SK-N-SH (cell line): ENCODE data around the gene PTGDR2. TPM values are rescaled to one million over a fixed set of nuclear protein-coding genes. Genes with fewer than 3 reads are reported as not detected.

ENCODE experiments used
- CTCF ChIA-PET: fragments of 300-600, 350-600 bp; formaldehyde crosslinking; extraction: SDS; loops from one replicate; lab custom pipeline; 2021; lab: Yijun Ruan, JAX
- POLR2A ChIA-PET: fragments of 350-600 bp; sonication (Branson Sonifier 250); formaldehyde crosslinking; extraction: SDS; loops from one replicate; lab custom pipeline; 2020; ENCODE audit warnings: antibody characterized with exemption, inconsistent platforms; lab: Yijun Ruan, JAX
- DNase-seq: peaks from one replicate; pipeline ENCODE4 v3.0.0; 2012
- H2AFZ ChIP-seq: fragments of 200-600 bp; sonication (generic); 2 replicates; pipeline ENCODE4 v1.8.1; 2016; ENCODE audit warnings: antibody characterized with exemption, mild to moderate bottlenecking, low read depth
- H3F3A ChIP-seq: fragments of 200-600 bp; sonication (generic); replicated peaks from 2 replicates; pipeline ENCODE3; 2016; ENCODE audit warnings: antibody characterized with exemption, mild to moderate bottlenecking; ENCODE audit not compliant: insufficient read depth
- H3K27ac ChIP-seq, 2 experiments: fragments of 200-500 bp in 1 of 2; fragments of 200-600 bp in 1 of 2; sonication (Bioruptor generic) in 1 of 2; sonication (generic), shearing (Covaris generic) in 1 of 2; 2 replicates each; pipeline versions ENCODE4 v1.5.1 to v1.6.1; 2014 to 2016; ENCODE audit warnings: low read depth in 2 of 2, inconsistent platforms in 1 of 2, low read length in 1 of 2, mild to moderate bottlenecking in 1 of 2, mixed read lengths in 1 of 2
- H3K27me3 ChIP-seq: fragments of 200-600 bp; sonication (generic), shearing (Covaris generic); 2 replicates; pipeline ENCODE4 v1.6.1; 2016; ENCODE audit warnings: mixed run types; ENCODE audit not compliant: insufficient read depth
- H3K36me3 ChIP-seq, 2 experiments: fragments of 200-500 bp in 1 of 2; fragments of 200-600 bp in 1 of 2; sonication (Bioruptor generic) in 1 of 2; sonication (generic) in 1 of 2; replicated peaks in 1 of 2; 2 replicates each; pipeline versions ENCODE3 to v1.5.1; 2014 to 2016; ENCODE audit warnings: low read length in 1 of 2, mild to moderate bottlenecking in 1 of 2; ENCODE audit not compliant: insufficient read depth in 2 of 2, control insufficient read depth in 1 of 2
- H3K4me1 ChIP-seq, 2 experiments: fragments of 200-500 bp in 1 of 2; fragments of 200-600 bp in 1 of 2; sonication (Bioruptor generic) in 1 of 2; sonication (generic), shearing (Covaris generic) in 1 of 2; 2 replicates each; pipeline versions ENCODE4 v1.5.1 to v1.6.1; 2014 to 2016; ENCODE audit warnings: low read depth in 1 of 2, low read length in 1 of 2, mixed run types in 1 of 2; ENCODE audit not compliant: insufficient read depth in 2 of 2, control insufficient read depth in 1 of 2
- H3K4me2 ChIP-seq: fragments of 200-600 bp; sonication (generic), shearing (Covaris generic); 2 replicates; pipeline ENCODE4 v1.6.1; 2017; ENCODE audit warnings: mixed run types
- H3K4me3 ChIP-seq, 2 experiments: fragments of 200-500 bp in 1 of 2; fragments of 200-600 bp in 1 of 2; sonication (Bioruptor generic) in 1 of 2; sonication (generic), shearing (Covaris generic) in 1 of 2; 2 replicates each; pipeline versions ENCODE4 v1.5.1 to v1.8.1; 2014 to 2016; ENCODE audit warnings: low read depth in 2 of 2, inconsistent platforms in 1 of 2, low read length in 1 of 2, mild to moderate bottlenecking in 1 of 2, mixed read lengths in 1 of 2, moderate library complexity in 1 of 2
- H3K79me2 ChIP-seq: fragments of 200-600 bp; sonication (generic); 2 replicates; pipeline ENCODE4 v1.8.1; 2017; ENCODE audit warnings: mild to moderate bottlenecking; ENCODE audit not compliant: insufficient read depth
- H3K9ac ChIP-seq: fragments of 200-600 bp; sonication (generic); 2 replicates; pipeline ENCODE4 v1.6.1; 2017; ENCODE audit warnings: mixed run types
- H3K9me2 ChIP-seq: fragments of 200-600 bp; sonication (generic); 2 replicates; pipeline ENCODE4 v1.6.1; 2017; ENCODE audit warnings: mixed run types
- H3K9me3 ChIP-seq: fragments of 200-600 bp; sonication (generic); 2 replicates; pipeline ENCODE4 v1.6.1; 2017; ENCODE audit warnings: mixed run types, mild to moderate bottlenecking, moderate library complexity
- H4K20me1 ChIP-seq: fragments of 200-600 bp; sonication (generic); 2 replicates; pipeline ENCODE4 v1.6.1; 2017; ENCODE audit warnings: mild to moderate bottlenecking, mixed run types; ENCODE audit not compliant: insufficient read depth
- EP300 ChIP-seq, 2 experiments: IDR thresholded peaks; 2 replicates each; pipeline versions ENCODE4 v1.4.0 to v1.6.1; 2012; ENCODE audit warnings: borderline replicate concordance in 1 of 2, low read depth in 1 of 2, low read length in 1 of 2
- FOSL2 ChIP-seq: IDR thresholded peaks from 2 replicates; pipeline ENCODE4 v1.4.0; 2012; ENCODE audit warnings: low read depth, mild to moderate bottlenecking, moderate library complexity, borderline replicate concordance
- FOXM1 ChIP-seq: IDR thresholded peaks from 2 replicates; pipeline ENCODE4 v1.4.0; 2012; ENCODE audit warnings: low read depth, mild to moderate bottlenecking
- GABPA ChIP-seq: IDR thresholded peaks from 2 replicates; pipeline ENCODE4 v1.4.0; 2012; ENCODE audit warnings: low read depth, mild to moderate bottlenecking
- GATA2 ChIP-seq: sonication (generic); formaldehyde crosslinking; IDR thresholded peaks from 2 replicates; pipeline ENCODE4 v1.5.0; 2020; ENCODE audit warnings: mild to moderate bottlenecking, missing genetic modification reagents
- MXI1 ChIP-seq: IDR thresholded peaks from 2 replicates; pipeline ENCODE4 v1.6.1; 2012; ENCODE audit warnings: mild to moderate bottlenecking, low read depth, low read length, improper control_type of control experiment
- NRF1 ChIP-seq: IDR thresholded peaks from 2 replicates; pipeline ENCODE4 v1.6.1; 2012; ENCODE audit warnings: low read depth, mild to moderate bottlenecking, low read length
- POLR2AphosphoS5 ChIP-seq: IDR thresholded peaks from 2 replicates; pipeline ENCODE4 v1.6.1; 2012; ENCODE audit warnings: low read depth, low read length
- RFX5 ChIP-seq: IDR thresholded peaks from 2 replicates; pipeline ENCODE4 v1.6.1; 2012; ENCODE audit warnings: mild to moderate bottlenecking, improper control_type of control experiment, low read length
- SMC3 ChIP-seq: IDR thresholded peaks from 2 replicates; pipeline ENCODE4 v1.6.1; 2012; ENCODE audit warnings: low read depth, low read length, improper control_type of control experiment
- TCF12 ChIP-seq: IDR thresholded peaks from 2 replicates; pipeline ENCODE4 v1.4.0; 2012
- WGBS: methylation state at CpG from one replicate; pipeline ENCODE4 v1.1.6; 2017; ENCODE audit warnings: low lambda C conversion rate; 5-methylcytosine and 5-hydroxymethylcytosine counted together
- polyA plus RNA-seq, 3 experiments: library from polyadenylated mRNA; depleted of rRNA; stranded (reverse); fragments of >200 nt; gene quantifications; 2 replicates each; pipeline ENCODE4 v1.2.3, GENCODE V29; 2012
- TF ChIP-seq, protein P1 (sequence below): fragments of 150-350 bp; IDR thresholded peaks from 2 replicates; pipeline ENCODE4 v1.6.1; 2016; ENCODE audit warnings: mild to moderate bottlenecking, low read depth, low read length
- TF ChIP-seq, protein P2 (sequence below): IDR thresholded peaks from 2 replicates; pipeline ENCODE4 v1.4.0; 2012; ENCODE audit warnings: low read depth

Gene PTGDR2
- polyA plus RNA-seq, 1 of the 3 experiments (the other 2 are of a cell fraction), result 0.02 TPM

DNA sequence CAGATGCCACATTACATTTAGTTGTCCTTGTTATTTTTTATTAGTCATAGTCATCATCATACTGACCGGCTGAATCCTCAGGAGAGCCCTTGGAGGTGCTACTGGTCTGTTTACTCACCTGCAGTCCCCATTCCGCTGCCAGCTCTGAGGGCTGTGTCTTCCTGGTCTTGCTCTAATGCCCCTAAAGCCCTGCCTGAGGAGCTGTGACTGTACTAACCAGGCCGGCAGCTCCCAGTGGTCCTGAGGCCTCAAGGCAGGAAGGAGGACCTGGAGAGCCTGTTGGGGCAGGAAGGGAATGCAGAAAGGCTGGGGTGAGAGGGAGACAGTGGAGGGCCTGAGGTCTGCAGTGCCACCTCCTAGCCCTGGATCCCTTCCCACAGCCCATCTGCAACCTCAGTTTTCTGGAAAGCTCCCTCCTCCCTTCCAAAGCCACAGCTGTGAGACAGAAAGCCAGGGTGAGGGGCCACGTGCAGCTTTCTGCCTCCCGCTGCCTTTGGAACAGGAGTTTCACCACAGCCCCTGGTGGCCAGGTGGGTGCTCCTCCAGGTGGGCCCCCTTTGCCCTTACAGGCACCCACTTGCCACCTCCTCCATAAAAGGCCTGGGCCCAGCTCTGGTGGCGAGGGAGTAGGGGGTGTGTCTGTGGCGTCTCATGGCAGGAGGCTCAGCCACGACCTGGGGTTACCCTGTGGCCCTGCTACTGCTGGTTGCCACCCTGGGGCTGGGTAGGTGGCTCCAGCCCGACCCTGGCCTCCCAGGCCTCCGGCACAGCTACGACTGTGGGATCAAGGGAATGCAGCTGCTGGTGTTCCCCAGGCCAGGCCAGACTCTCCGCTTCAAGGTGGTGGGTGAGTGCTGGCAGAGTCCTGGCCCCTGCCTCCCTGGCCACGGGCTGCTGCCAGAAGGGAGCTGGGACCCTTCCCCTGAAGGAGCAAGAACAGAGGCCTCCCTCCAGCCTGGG is 11.4 kb upstream of the PTGDR2 start, which contains the start of gene ZP1:
Gene ZP1, plus strand, starts transcription at position 632 of the 960 bp plus-strand sequence. Its CDS starts 20 bp downstream, at position 652.
- Histone ChIP-seq H3K4me1 (peaks cover 0 to 6% of the 10 kb centered on the region in 2 experiments; a peak in 1 of 4 replicates), H2AFZ (no peak within 1 kb of the TSS), H4K20me1 (no peaks in the 10 kb centered on the region), H3K27me3 (no peaks in the 10 kb centered on the region; the same call in 1 of the 2 replicates), H3K9ac (no peak within 1 kb of the TSS), H3K9me2 (no peaks in the 10 kb centered on the region), H3K27ac (no peak within 1 kb of the TSS), H3K36me3 (no peaks in the 10 kb centered on the region), H3K9me3 (no peaks in the 10 kb centered on the region), H3K4me3 (no peak within 1 kb of the TSS), H3K79me2 (no peaks in the 10 kb centered on the region), H3F3A (no peaks in the 10 kb centered on the region), H3K4me2 (no peak within 1 kb of the TSS)
- WGBS, result 59% methylated on average over 10 of the region's 13 CpGs
- TF ChIP-seq FOXM1 (no peak), POLR2AphosphoS5 (no peak), SMC3 (no peak), GABPA (no peak)
- DNase-seq, result no peak
- CTCF ChIA-PET, result interaction anchor here (0.9 to 7.7 kb wide), 3 partner anchors 32 to 46 kb away, joined by 3 to 56 read pairs (median 3); no protein-coding TSS in a partner anchor
- POLR2A ChIA-PET, result no interaction called here

DNA sequence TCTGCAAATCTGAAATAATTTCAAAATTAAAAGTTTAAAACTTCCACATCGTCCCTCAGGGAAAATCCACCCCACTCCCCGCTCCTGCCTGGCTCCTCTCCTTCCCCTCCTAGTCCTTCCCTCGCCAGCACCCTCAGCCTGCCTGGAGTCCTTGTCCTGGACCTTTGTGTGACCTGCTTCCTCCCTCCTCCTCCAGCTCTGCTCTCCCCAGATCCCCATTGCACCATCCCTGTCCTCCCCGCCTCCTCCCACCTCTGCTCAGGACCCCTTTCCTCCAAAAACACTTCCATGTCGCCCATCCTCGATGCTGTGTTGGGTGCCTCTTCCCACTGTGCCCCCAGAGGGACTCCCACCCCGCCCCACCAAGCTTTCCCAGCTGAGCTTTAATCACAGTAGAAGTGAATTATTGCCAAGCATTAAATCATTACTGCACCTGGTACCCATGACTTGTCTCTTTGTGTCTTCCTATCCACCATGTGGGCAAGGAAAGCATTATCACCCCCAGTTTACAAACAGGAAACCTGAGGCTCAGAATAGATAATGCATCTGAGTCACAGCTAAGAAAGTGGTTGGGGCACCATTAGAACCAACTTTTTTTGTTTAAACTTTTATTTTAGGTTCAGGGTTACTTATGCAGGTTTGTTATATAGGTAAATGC is 9.2 kb upstream of the PTGDR2 start:
- Histone ChIP-seq H3K79me2 (no peaks in the 10 kb centered on the region), H4K20me1 (no peaks in the 10 kb centered on the region), H3K9ac (no peak overlapping the region), H3K4me2 (no peak overlapping the region), H3K9me3 (no peaks in the 10 kb centered on the region), H3K4me1 (no peaks in the 10 kb centered on the region), H3K27me3 (no peaks in the 10 kb centered on the region; the same call in 1 of the 2 replicates), H3K9me2 (no peaks in the 10 kb centered on the region), H2AFZ (no peak overlapping the region), H3K27ac (no peak overlapping the region), H3F3A (no peaks in the 10 kb centered on the region), H3K36me3 (no peaks in the 10 kb centered on the region), H3K4me3 (no peak overlapping the region)
- WGBS, result 58% methylated on average over 7 of the region's 7 CpGs
- DNase-seq, result no peak
- CTCF ChIA-PET, result interaction anchor here (1.0 kb wide), 1 partner anchor 10 kb away, joined by 3 read pairs; the partner anchor contains the start of gene PTGDR2
- POLR2A ChIA-PET, result no interaction called here
- TF ChIP-seq SMC3, result no peak

DNA sequence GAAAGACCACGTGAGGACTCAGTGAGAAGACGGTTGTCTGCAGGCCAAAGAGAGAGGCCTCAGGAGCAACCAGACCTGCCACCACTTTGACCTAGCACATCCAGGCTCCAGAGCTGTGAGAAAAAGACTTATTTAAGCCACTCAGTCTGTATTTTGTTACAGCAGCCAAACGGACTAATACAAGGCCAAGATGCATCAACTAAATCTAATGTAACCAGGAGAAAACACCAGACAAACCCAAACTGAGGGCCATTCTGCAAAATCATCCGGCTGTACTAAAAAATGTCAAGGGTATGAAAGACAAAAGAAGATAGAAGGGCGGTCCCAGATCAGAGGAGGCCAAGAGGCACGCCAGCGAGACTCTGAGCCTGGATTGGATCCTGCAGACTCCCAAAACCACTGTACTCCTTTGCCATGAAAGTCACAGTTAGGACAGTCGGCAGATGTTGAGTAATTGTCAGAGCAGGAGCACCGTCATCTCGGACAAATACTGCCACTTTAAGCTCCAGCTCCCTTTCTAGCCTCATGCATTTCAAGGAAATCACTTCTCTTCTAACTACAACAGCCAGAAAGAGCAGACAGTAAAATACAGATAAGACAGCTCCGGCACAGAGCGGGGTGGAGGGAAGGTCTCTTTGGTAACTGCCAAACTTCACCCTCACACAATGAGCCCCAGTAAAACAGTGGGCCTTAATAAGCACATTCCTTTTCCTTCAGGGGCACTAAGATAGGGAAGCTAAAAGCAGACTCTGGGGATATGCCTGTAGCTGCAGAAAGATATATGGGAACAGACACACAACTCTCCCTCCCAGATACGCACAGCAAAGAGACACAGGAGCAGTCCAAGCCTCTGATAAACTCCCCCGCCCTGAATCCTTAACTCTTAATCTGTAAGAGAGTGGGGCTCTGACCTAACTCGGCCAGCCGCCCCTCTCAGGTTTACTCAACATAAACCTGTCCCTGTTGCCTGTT is 8.1 kb upstream of the PTGDR2 start:
- Histone ChIP-seq H3K27me3 (no peaks in the 10 kb centered on the region; the same call in 1 of the 2 replicates), H3K4me2 (no peak overlapping the region), H3K27ac (no peak overlapping the region), H3K79me2 (no peaks in the 10 kb centered on the region), H3K9me2 (no peaks in the 10 kb centered on the region), H3K4me3 (no peak overlapping the region), H4K20me1 (no peaks in the 10 kb centered on the region), H3F3A (no peaks in the 10 kb centered on the region), H3K9me3 (no peaks in the 10 kb centered on the region), H3K9ac (no peak overlapping the region), H3K4me1 (no peaks in the 10 kb centered on the region), H3K36me3 (no peaks in the 10 kb centered on the region), H2AFZ (no peak overlapping the region)
- WGBS, result 71% methylated on average over 16 of the region's 16 CpGs
- TF ChIP-seq GATA2 (CRISPR knock-in tag), result no peak
- TF ChIP-seq FOSL2, result no peak
- TF ChIP-seq NRF1, result no peak
- TF ChIP-seq TCF12, result no peak
- TF ChIP-seq, protein P1, sequence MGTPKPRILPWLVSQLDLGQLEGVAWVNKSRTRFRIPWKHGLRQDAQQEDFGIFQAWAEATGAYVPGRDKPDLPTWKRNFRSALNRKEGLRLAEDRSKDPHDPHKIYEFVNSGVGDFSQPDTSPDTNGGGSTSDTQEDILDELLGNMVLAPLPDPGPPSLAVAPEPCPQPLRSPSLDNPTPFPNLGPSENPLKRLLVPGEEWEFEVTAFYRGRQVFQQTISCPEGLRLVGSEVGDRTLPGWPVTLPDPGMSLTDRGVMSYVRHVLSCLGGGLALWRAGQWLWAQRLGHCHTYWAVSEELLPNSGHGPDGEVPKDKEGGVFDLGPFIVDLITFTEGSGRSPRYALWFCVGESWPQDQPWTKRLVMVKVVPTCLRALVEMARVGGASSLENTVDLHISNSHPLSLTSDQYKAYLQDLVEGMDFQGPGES, result no peak
- TF ChIP-seq RFX5, result no peak
- no peak for TF ChIP-seq EP300 (IDR thresholded peaks at IDR 0.05; ENCODE audit: borderline replicate concordance in 1 of 2, low read depth in 1 of 2, low read length in 1 of 2)
- TF ChIP-seq MXI1, result no peak
- TF ChIP-seq, protein P2, sequence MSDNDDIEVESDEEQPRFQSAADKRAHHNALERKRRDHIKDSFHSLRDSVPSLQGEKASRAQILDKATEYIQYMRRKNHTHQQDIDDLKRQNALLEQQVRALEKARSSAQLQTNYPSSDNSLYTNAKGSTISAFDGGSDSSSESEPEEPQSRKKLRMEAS, result no peak
- no peak for TF ChIP-seq POLR2AphosphoS5
- CTCF ChIA-PET, result interaction anchor here (1.5 kb wide), 1 partner anchor 33 kb away, joined by 6 read pairs; no protein-coding TSS in a partner anchor
- POLR2A ChIA-PET, result no interaction called here
- no peak for DNase-seq
